Mucosa of rectum (tissue), 2 donors: ENCODE measurements around the gene ANKRD13A.

Source experiments
- H3K27ac ChIP-seq, 2 donors: one replicate each; pipeline ENCODE4 v1.7.0; 2013; ENCODE audit warnings: inconsistent platforms in 2 of 2, low read depth in 2 of 2, low read length in 2 of 2
- H3K27me3 ChIP-seq, 2 donors: one replicate each; pipeline ENCODE4 v1.7.0; 2013; ENCODE audit warnings: low read length in 2 of 2; ENCODE audit not compliant: control insufficient read depth in 2 of 2, insufficient read depth in 2 of 2
- H3K36me3 ChIP-seq, 2 donors: one replicate each; pipeline ENCODE4 v1.7.0; 2013; ENCODE audit warnings: low read length in 2 of 2; ENCODE audit not compliant: control insufficient read depth in 2 of 2, insufficient read depth in 2 of 2
- H3K4me1 ChIP-seq, 2 donors: one replicate each; pipeline ENCODE4 v1.7.0; 2013; ENCODE audit warnings: low read length in 2 of 2, mild to moderate bottlenecking in 1 of 2; ENCODE audit not compliant: control insufficient read depth in 2 of 2, insufficient read depth in 2 of 2
- H3K4me3 ChIP-seq, 2 donors: one replicate each; pipeline ENCODE4 v1.7.0; 2013; ENCODE audit warnings: low read length in 2 of 2
- H3K9ac ChIP-seq, 2 donors: one replicate each; pipeline ENCODE4 v1.7.0; 2013; ENCODE audit warnings: low read length in 2 of 2, low read depth in 1 of 2, mild to moderate bottlenecking in 1 of 2
- H3K9me3 ChIP-seq, 2 donors: one replicate each; pipeline ENCODE4 v1.7.0; 2013; ENCODE audit warnings: low read length in 2 of 2; ENCODE audit not compliant: control insufficient read depth in 2 of 2
- donor health status: healthy.
- donor health status: Normal muscosa, but diverticular disease.

Gene ANKRD13A

GRCh38 chr12:109961612-109962011 lies 37.6 kb upstream of the ANKRD13A start:
- Histone ChIP-seq H3K9ac (no peak overlapping the region), H3K27me3 (no peaks in the 10 kb centered on the region), H3K36me3 (peaks cover 12 to 52% of the 10 kb centered on the region in 2 donors), H3K4me1 (peaks cover 13 to 17% of the 10 kb centered on the region in 2 donors), H3K27ac (no peak overlapping the region), H3K4me3 (no peak overlapping the region), H3K9me3 (no peaks in the 10 kb centered on the region)

GRCh38 chr12:109962398-109962797 lies 36.8 kb upstream of the ANKRD13A start:
- Histone ChIP-seq H3K4me3 (no peak overlapping the region), H3K27ac (no peak overlapping the region), H3K36me3 (peaks cover 15 to 53% of the 10 kb centered on the region in 2 donors), H3K9ac (no peak overlapping the region), H3K9me3 (no peaks in the 10 kb centered on the region), H3K27me3 (no peaks in the 10 kb centered on the region), H3K4me1 (peaks cover 13 to 17% of the 10 kb centered on the region in 2 donors)

- Histone ChIP-seq H3K9ac (no peak overlapping the region), H3K27ac (peak overlapping the region; percentile 52 to 64), H3K27me3 (no peaks in the 10 kb centered on the region), H3K4me1 (peaks cover 13 to 17% of the 10 kb centered on the region in 2 donors), H3K36me3 (peaks cover 21 to 59% of the 10 kb centered on the region in 2 donors), H3K9me3 (no peaks in the 10 kb centered on the region), H3K4me3 (no peak overlapping the region)
Observed at GRCh38 chr12:109963330-109963729, 35.9 kb upstream of the ANKRD13A start.

GRCh38 chr12:109963743-109964429 lies 35.3 kb upstream of the ANKRD13A start:
- peak overlapping the region; percentile 52 to 64 for H3K27ac ChIP-seq
- H3K9me3 ChIP-seq: no peaks in the 10 kb centered on the region
- H3K9ac ChIP-seq: no peak overlapping the region
- H3K4me3 ChIP-seq: no peak overlapping the region
- peaks cover 13 to 14% of the 10 kb centered on the region in 2 donors for H3K4me1 ChIP-seq
- peaks cover 21 to 55% of the 10 kb centered on the region in 2 donors for H3K36me3 ChIP-seq
- no peaks in the 10 kb centered on the region for H3K27me3 ChIP-seq

- Histone ChIP-seq H3K4me1 (peaks cover 13 to 14% of the 10 kb centered on the region in 2 donors), H3K36me3 (peaks cover 29 to 53% of the 10 kb centered on the region in 2 donors), H3K27ac (no peak overlapping the region), H3K9ac (no peak overlapping the region), H3K9me3 (no peaks in the 10 kb centered on the region), H3K27me3 (no peaks in the 10 kb centered on the region), H3K4me3 (no peak overlapping the region)
Observed at GRCh38 chr12:109966546-109966945, 32.7 kb upstream of the ANKRD13A start.

- no peak overlapping the region for H3K4me3 ChIP-seq
- no peak overlapping the region for H3K9ac ChIP-seq
- H3K27me3 ChIP-seq: no peaks in the 10 kb centered on the region
- H3K9me3 ChIP-seq: no peaks in the 10 kb centered on the region
- peaks cover 13 to 14% of the 10 kb centered on the region in 2 donors for H3K4me1 ChIP-seq
- peaks cover 29 to 46% of the 10 kb centered on the region in 2 donors for H3K36me3 ChIP-seq
- no peak overlapping the region for H3K27ac ChIP-seq
Observed at GRCh38 chr12:109967383-109968031, 31.7 kb upstream of the ANKRD13A start.

GRCh38 chr12:109968032-109968420 lies 31.2 kb upstream of the ANKRD13A start:
- no peak overlapping the region for H3K9ac ChIP-seq
- H3K36me3 ChIP-seq: peaks cover 29 to 41% of the 10 kb centered on the region in 2 donors

GRCh38 chr12:109968801-109969200 lies 30.4 kb upstream of the ANKRD13A start:
- Histone ChIP-seq H3K4me3 (no peak overlapping the region), H3K27ac (no peak overlapping the region)

More at GRCh38 chr12:109968032-109968420, 31.2 kb upstream of the ANKRD13A start:
- Histone ChIP-seq H3K9me3 (no peaks in the 10 kb centered on the region), H3K27ac (no peak overlapping the region), H3K27me3 (no peaks in the 10 kb centered on the region), H3K4me1 (peaks cover 13 to 14% of the 10 kb centered on the region in 2 donors), H3K4me3 (no peak overlapping the region)

GRCh38 chr12:109972821-109973220 lies 26.4 kb upstream of the ANKRD13A start:
- H3K27ac ChIP-seq: peak overlapping the region; percentile 63 to 72
- no peak overlapping the region for H3K9ac ChIP-seq
- peaks cover 24 to 27% of the 10 kb centered on the region in 2 donors for H3K36me3 ChIP-seq

More at GRCh38 chr12:109968801-109969200, 30.4 kb upstream of the ANKRD13A start:
- no peaks in the 10 kb centered on the region for H3K27me3 ChIP-seq
- H3K9ac ChIP-seq: no peak overlapping the region
- peaks cover 29 to 34% of the 10 kb centered on the region in 2 donors for H3K36me3 ChIP-seq
- peaks cover 6 to 8% of the 10 kb centered on the region in 2 donors for H3K4me1 ChIP-seq
- H3K9me3 ChIP-seq: no peaks in the 10 kb centered on the region

GRCh38 chr12:109981311-109981710 lies 17.9 kb upstream of the ANKRD13A start:
- Histone ChIP-seq H3K4me3 (no peak overlapping the region), H3K9me3 (no peaks in the 10 kb centered on the region), H3K27ac (no peak overlapping the region)

More at GRCh38 chr12:109972821-109973220, 26.4 kb upstream of the ANKRD13A start:
- H3K9me3 ChIP-seq: no peaks in the 10 kb centered on the region
- H3K27me3 ChIP-seq: no peaks in the 10 kb centered on the region
- no peaks in the 10 kb centered on the region for H3K4me1 ChIP-seq
- H3K4me3 ChIP-seq: no peak overlapping the region

More at GRCh38 chr12:109981311-109981710, 17.9 kb upstream of the ANKRD13A start:
- no peaks in the 10 kb centered on the region for H3K4me1 ChIP-seq
- no peak overlapping the region for H3K9ac ChIP-seq
- no peaks in the 10 kb centered on the region for H3K27me3 ChIP-seq
- peaks cover 69 to 70% of the 10 kb centered on the region in 2 donors for H3K36me3 ChIP-seq
